Stimulated activated CD8-positive, alpha-beta memory T cell treated with anti-CD3 and anti-CD28 coated beads, Interleukin-15, amount 100 ng/mL, for 4 hours (primary cell): ENCODE measurements around the gene PCDHGB5.
"Not testable (repeated sequence)": the region's sequence is repeated elsewhere in the genome, so short reads cannot be mapped to it uniquely, and the experiment has no call there.

ENCODE experiments used
- DNase-seq, 2 donors: peaks; one replicate each; pipeline ENCODE4 v3.0.0-alpha.2; 2020; ENCODE audit warnings: low read depth in 2 of 2

The PCDHGB5 gene

GRCh38 chr5:141382469-141383294, 15.1 kb upstream of the PCDHGB5 start, which contains the start of gene PCDHGA7:
Gene PCDHGA7 (plus strand): TSS chr5:141382742. CDS start chr5:141382900, 158 bp downstream.
- DNase-seq: no peak

GRCh38 chr5:141383345-141383744, 14.4 kb upstream of the PCDHGB5 start:
- DNase-seq: no peak

GRCh38 chr5:141384471-141385267, 13.1 kb upstream of the PCDHGB5 start:
- no peak for DNase-seq

- DNase-seq: not testable (repeated sequence)
These were observed 10.0 kb upstream of the PCDHGB5 start, which contains the start of gene PCDHGB4 for GRCh38 chr5:141387557-141388311. Gene PCDHGB4 (plus strand): TSS chr5:141387698. CDS start chr5:141387885, 187 bp downstream.

- DNase-seq: no peak
These were observed 9.1 kb upstream of the PCDHGB5 start for GRCh38 chr5:141388661-141389060.

GRCh38 chr5:141389153-141390042, 8.3 kb upstream of the PCDHGB5 start:
- DNase-seq: no peak

GRCh38 chr5:141392429-141393198, 5.1 kb upstream of the PCDHGB5 start, which contains the start of gene PCDHGA8:
Gene PCDHGA8 (plus strand): TSS chr5:141392633. CDS start chr5:141392814, 181 bp downstream.
- no peak for DNase-seq

GRCh38 chr5:141393267-141393666, 4.5 kb upstream of the PCDHGB5 start:
- no peak for DNase-seq

GRCh38 chr5:141394401-141395187, 3.2 kb upstream of the PCDHGB5 start:
- DNase-seq: not testable (repeated sequence)

- DNase-seq: no peak
These were observed 861 bp downstream of the PCDHGB5 start for GRCh38 chr5:141398608-141399007.

GRCh38 chr5:141399555-141400258, 2.0 kb downstream of the PCDHGB5 start:
- DNase-seq: no peak

- DNase-seq: no peak
These were observed 5.0 kb downstream of the PCDHGB5 start, which contains the start of gene PCDHGA9 for GRCh38 chr5:141402553-141403243. Gene PCDHGA9 (plus strand): TSS chr5:141402778. CDS start chr5:141402953, 175 bp downstream.

- no peak for DNase-seq
These were observed 5.6 kb downstream of the PCDHGB5 start for GRCh38 chr5:141403387-141403786.

- not testable (repeated sequence) for DNase-seq
These were observed 10.2 kb downstream of the PCDHGB5 start, which contains the start of gene PCDHGB6 for GRCh38 chr5:141407790-141408505. Gene PCDHGB6 (plus strand): TSS chr5:141408021. CDS start chr5:141408203, 182 bp downstream.

- no peak for DNase-seq
These were observed 12.0 kb downstream of the PCDHGB5 start for GRCh38 chr5:141409598-141410306.

GRCh38 chr5:141411575-141411974, 13.8 kb downstream of the PCDHGB5 start:
- DNase-seq: no peak
